GM21390 (cell line): ENCODE results near the gene HDAC7.

Experiments used
- ATAC-seq: cut with Tn5 transposase; IDR thresholded peaks from one replicate; pipeline ENCODE4 v1.9.1; 2021; ENCODE audit not compliant: unreplicated experiment

The HDAC7 gene

GRCh38 chr12:47797441-47797840 lies 22.3 kb downstream of the HDAC7 start:
- ATAC-seq = no peak

GRCh38 chr12:47795814-47796411 lies 23.8 kb downstream of the HDAC7 start:
- ATAC-seq = no peak

- ATAC-seq = no peak
Observed at GRCh38 chr12:47795121-47795813, 24.4 kb downstream of the HDAC7 start.

- no peak for ATAC-seq
Observed at GRCh38 chr12:47794679-47795078, 25.0 kb downstream of the HDAC7 start.

- ATAC-seq = no peak
Observed at GRCh38 chr12:47793015-47793681, 26.6 kb downstream of the HDAC7 start.

GRCh38 chr12:47791874-47792273 lies 27.8 kb downstream of the HDAC7 start:
- no peak for ATAC-seq

- no peak for ATAC-seq
Observed at GRCh38 chr12:47791351-47791746, 28.4 kb downstream of the HDAC7 start.

GRCh38 chr12:47790676-47791350 lies 28.9 kb downstream of the HDAC7 start:
- ATAC-seq = no peak

GRCh38 chr12:47789712-47790489 lies 29.8 kb downstream of the HDAC7 start:
- no peak for ATAC-seq

GRCh38 chr12:47789141-47789540 lies 30.6 kb downstream of the HDAC7 start:
- no peak for ATAC-seq

GRCh38 chr12:47787596-47788319 lies 31.9 kb downstream of the HDAC7 start:
- no peak for ATAC-seq

- no peak for ATAC-seq
Observed at GRCh38 chr12:47786662-47787280, 32.9 kb downstream of the HDAC7 start.

- no peak for ATAC-seq
Observed at GRCh38 chr12:47785887-47786661, 33.6 kb downstream of the HDAC7 start.

GRCh38 chr12:47785036-47785886 lies 34.4 kb downstream of the HDAC7 start:
- no peak for ATAC-seq

- no peak for ATAC-seq
Observed at GRCh38 chr12:47783821-47784819, 35.6 kb downstream of the HDAC7 start.

GRCh38 chr12:47783024-47783755 lies 36.5 kb downstream of the HDAC7 start:
- no peak for ATAC-seq
